ENCODE results near the gene ALPP. TPM values are rescaled to one million over a fixed set of nuclear protein-coding genes. Genes with fewer than 3 reads are reported as not detected.
A peak's percentile ranks its signal among the peaks of the same experiment; 100 is the strongest.
"Not testable (repeated sequence)": the region's sequence is repeated elsewhere in the genome, so short reads cannot be mapped to it uniquely, and the experiment has no call there.

The ALPP gene
- polyA plus RNA-seq, 3 donors from 2014 or later: not detected

DNA sequence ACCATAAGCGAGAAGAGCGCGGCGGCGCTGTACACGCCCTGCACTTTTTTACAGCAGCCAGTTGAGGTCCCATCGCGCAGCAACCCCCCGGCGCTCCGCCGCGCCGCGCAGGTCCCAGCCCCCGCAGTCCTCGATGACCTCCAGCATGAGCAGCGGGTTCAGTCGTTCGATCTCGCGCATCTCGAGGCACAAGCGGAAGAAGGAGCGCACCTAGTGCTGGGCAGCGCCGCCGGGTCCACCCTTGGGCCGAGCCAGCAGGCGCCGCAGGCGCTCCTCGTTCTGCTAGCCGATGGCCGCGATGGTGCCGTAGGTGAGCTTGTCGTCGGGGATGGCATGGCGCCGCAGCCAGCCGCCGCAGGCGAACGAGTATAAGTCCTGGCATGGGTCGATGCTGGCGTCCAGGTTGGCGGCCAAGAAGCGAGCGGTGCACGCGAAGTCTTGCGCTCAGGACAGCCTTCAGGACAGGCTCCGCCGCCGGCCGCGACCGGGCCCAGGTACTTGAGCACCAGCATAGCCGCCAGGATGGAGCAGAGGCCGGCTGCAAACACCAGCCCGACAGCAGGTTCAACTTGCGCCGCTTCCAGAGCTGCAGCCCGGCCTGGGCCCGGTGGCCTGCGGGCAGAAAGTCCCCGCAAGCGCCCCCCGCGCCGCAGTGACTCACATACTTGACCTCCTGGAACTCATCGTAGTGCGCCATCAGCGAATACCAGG, 8.3 kb downstream of the ALPP start:
- Mint-ChIP-seq H3K4me3 (no peak overlapping the region), H3K27me3 (ENCODE audit: low read depth in 3 of 3) (peaks cover 1 to 9% (median 7%) of the 10 kb centered on the region in 3 donors), H3K9me3 (no peaks in the 10 kb centered on the region), H3K4me1 (no peaks in the 10 kb centered on the region), H3K27ac (no peak overlapping the region), H3K36me3 (peaks cover 0 to 3% (median 0%) of the 10 kb centered on the region in 3 donors)
- no peak for DNase-seq

- Mint-ChIP-seq H3K9me3 (no peaks in the 10 kb centered on the region), H3K27ac (no peak overlapping the region), H3K4me3 (no peak overlapping the region), H3K27me3 (ENCODE audit: low read depth in 3 of 3) (peaks cover 1 to 9% (median 7%) of the 10 kb centered on the region in 3 donors), H3K4me1 (no peaks in the 10 kb centered on the region), H3K36me3 (peaks cover 0 to 3% (median 0%) of the 10 kb centered on the region in 3 donors)
- no peak for DNase-seq
Observed at GRCh38 chr2:232387451-232388171, 9.1 kb downstream of the ALPP start.

GRCh38 chr2:232388324-232388891, 9.9 kb downstream of the ALPP start:
- Mint-ChIP-seq H3K27ac (no peak overlapping the region), H3K4me3 (no peak overlapping the region), H3K36me3 (peaks cover 0 to 3% (median 0%) of the 10 kb centered on the region in 3 donors), H3K27me3 (ENCODE audit: low read depth in 3 of 3) (peaks cover 1 to 9% (median 4%) of the 10 kb centered on the region in 3 donors), H3K9me3 (no peaks in the 10 kb centered on the region), H3K4me1 (no peaks in the 10 kb centered on the region)
- DNase-seq: no peak

DNA sequence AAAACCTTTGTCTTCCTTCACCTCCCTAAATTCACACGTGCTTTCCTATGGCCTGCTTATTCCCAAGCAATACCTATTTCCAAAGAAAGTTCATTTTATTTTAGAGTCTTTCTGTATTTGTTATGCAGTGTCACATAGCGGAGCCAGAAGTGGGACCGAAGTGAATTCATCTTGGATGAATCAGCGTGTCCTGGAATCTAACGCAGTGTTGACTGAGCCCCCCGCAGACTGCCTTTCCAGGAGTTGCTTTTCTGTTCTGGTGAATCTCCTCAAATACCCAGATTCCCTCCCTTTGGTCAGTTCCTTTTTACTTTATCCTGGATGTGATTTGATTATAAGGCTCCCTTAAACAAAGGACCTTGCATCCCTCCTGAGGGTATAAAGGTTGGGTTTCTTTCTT, 10.8 kb downstream of the ALPP start:
- Mint-ChIP-seq H3K9me3 (no peaks in the 10 kb centered on the region), H3K27me3 (ENCODE audit: low read depth in 3 of 3) (peaks cover 1 to 8% (median 4%) of the 10 kb centered on the region in 3 donors), H3K27ac (no peak overlapping the region), H3K36me3 (peaks cover 0 to 3% (median 0%) of the 10 kb centered on the region in 3 donors), H3K4me1 (no peaks in the 10 kb centered on the region), H3K4me3 (peak overlapping the region in 1 of 5 donors; percentile 27)
- DNase-seq: no peak

GRCh38 chr2:232390661-232391060, 12.1 kb downstream of the ALPP start:
- H3K4me1 Mint-ChIP-seq: no peaks in the 10 kb centered on the region
- no peak overlapping the region for H3K4me3 Mint-ChIP-seq
- H3K27me3 Mint-ChIP-seq (ENCODE audit: low read depth in 3 of 3): peaks cover 1 to 9% (median 4%) of the 10 kb centered on the region in 3 donors
- H3K36me3 Mint-ChIP-seq: peaks cover 0 to 3% (median 0%) of the 10 kb centered on the region in 3 donors
- H3K27ac Mint-ChIP-seq: no peak overlapping the region
- no peaks in the 10 kb centered on the region for H3K9me3 Mint-ChIP-seq
- DNase-seq: no peak

GRCh38 chr2:232393556-232393955, 15.0 kb downstream of the ALPP start:
- Mint-ChIP-seq H3K9me3 (no peaks in the 10 kb centered on the region), H3K36me3 (peaks cover 0 to 3% (median 0%) of the 10 kb centered on the region in 3 donors), H3K27me3 (ENCODE audit: low read depth in 3 of 3) (peaks cover 3 to 9% (median 9%) of the 10 kb centered on the region in 3 donors), H3K4me3 (no peak overlapping the region), H3K27ac (no peak overlapping the region), H3K4me1 (no peaks in the 10 kb centered on the region)
- no peak for DNase-seq

DNA sequence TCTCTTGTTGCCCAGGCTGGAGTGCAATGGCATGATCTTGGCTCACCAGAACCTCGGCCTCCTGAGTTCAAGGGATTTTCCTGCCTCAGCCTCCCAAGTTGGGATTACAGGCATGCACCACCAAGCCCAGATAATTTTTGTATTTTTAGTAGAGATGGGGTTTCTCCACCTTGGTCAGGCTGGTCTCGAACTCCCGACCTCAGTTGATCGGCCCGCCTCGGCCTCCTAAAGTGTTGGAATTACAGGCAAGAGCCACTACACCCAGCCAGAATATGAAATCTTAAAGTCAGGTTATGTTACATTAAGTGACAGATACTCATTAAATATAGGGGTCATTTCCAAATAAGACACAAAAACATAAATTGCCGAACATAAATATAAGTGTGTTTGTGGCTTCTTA, 15.9 kb downstream of the ALPP start:
- not testable (repeated sequence) for H3K4me3 Mint-ChIP-seq, H3K9me3 Mint-ChIP-seq, H3K27ac Mint-ChIP-seq, H3K4me1 Mint-ChIP-seq, DNase-seq, H3K36me3 Mint-ChIP-seq
- peaks cover 3 to 11% (median 9%) of the 10 kb centered on the region in 3 donors for H3K27me3 Mint-ChIP-seq (ENCODE audit: low read depth in 3 of 3)

DNA sequence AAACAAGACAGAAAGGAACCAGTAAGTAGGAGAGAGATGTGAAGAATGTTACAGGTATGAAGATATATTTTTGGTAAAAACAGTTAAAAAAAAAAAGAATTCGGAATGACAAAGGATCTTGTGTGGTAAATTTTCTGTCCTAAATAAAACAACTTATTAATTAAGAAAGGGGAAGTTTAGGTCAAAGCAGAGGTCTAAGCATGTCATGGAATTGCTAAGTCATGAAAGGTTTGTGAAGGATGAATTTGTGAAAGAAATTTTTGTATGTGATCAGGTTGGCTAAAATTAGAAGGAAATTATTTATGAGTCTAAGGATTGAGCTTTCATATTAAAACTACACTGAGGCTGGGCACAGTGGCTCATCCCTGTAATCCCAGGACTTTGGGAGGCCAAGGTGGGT, 17.0 kb downstream of the ALPP start:
- Mint-ChIP-seq H3K27ac (no peak overlapping the region), H3K9me3 (no peaks in the 10 kb centered on the region), H3K4me3 (no peak overlapping the region), H3K4me1 (no peaks in the 10 kb centered on the region), H3K36me3 (no peaks in the 10 kb centered on the region), H3K27me3 (ENCODE audit: low read depth in 3 of 3) (peaks cover 2 to 11% (median 9%) of the 10 kb centered on the region in 3 donors)
- DNase-seq: no peak

GRCh38 chr2:232396683-232397082, 18.1 kb downstream of the ALPP start:
- Mint-ChIP-seq H3K27me3 (ENCODE audit: low read depth in 3 of 3) (peaks cover 2 to 11% (median 5%) of the 10 kb centered on the region in 3 donors), H3K9me3 (no peaks in the 10 kb centered on the region), H3K27ac (no peak overlapping the region), H3K4me3 (no peak overlapping the region), H3K4me1 (no peaks in the 10 kb centered on the region), H3K36me3 (no peaks in the 10 kb centered on the region)
- DNase-seq: no peak

DNA sequence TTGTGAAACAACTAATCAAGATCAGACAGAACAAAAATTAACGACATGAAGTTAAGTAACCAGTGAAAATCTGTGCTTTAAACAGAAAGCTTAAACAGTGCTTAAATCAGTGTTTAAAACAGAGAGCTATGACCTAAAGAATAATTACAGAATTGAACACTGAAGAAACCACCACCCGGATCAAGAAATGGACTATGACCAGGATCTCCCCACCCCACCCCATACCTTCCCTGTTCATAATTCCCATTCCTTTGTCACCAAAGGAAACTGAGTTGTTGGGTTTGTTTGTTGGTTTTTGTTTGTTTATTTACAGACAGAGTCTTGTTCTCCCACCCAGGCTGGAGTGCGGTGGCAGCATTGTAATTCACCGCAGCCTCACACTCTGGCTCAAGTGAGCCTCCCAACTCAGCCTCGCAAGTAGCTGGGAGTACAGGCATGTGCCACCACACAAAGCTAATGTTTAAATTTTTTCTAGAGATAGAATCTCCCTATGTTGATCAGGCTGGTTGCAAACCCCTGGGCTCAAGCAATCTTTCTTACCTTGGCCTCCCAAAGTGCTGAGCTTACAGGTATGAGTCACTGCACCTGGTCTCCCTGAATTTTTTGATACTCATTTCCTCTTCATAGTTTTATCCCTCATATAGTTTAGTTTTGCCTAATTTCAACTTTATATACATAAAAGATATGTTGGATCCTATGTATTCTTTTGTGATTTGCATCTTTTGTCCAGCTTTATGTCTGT, 19.9 kb downstream of the ALPP start:
- Mint-ChIP-seq H3K9me3 (no peaks in the 10 kb centered on the region), H3K36me3 (no peaks in the 10 kb centered on the region), H3K4me1 (no peaks in the 10 kb centered on the region), H3K27me3 (ENCODE audit: low read depth in 3 of 3) (peaks cover 2 to 11% (median 5%) of the 10 kb centered on the region in 3 donors), H3K4me3 (no peak overlapping the region), H3K27ac (no peak overlapping the region)
- DNase-seq: no peak

GRCh38 chr2:232400256-232401015, 21.9 kb downstream of the ALPP start:
- H3K27ac Mint-ChIP-seq: no peak overlapping the region
- no peaks in the 10 kb centered on the region for H3K36me3 Mint-ChIP-seq
- no peaks in the 10 kb centered on the region for H3K9me3 Mint-ChIP-seq
- no peak overlapping the region for H3K4me3 Mint-ChIP-seq
- peaks cover 2 to 13% (median 2%) of the 10 kb centered on the region in 3 donors for H3K27me3 Mint-ChIP-seq (ENCODE audit: low read depth in 3 of 3)
- H3K4me1 Mint-ChIP-seq: no peaks in the 10 kb centered on the region
- no peak for DNase-seq

DNA sequence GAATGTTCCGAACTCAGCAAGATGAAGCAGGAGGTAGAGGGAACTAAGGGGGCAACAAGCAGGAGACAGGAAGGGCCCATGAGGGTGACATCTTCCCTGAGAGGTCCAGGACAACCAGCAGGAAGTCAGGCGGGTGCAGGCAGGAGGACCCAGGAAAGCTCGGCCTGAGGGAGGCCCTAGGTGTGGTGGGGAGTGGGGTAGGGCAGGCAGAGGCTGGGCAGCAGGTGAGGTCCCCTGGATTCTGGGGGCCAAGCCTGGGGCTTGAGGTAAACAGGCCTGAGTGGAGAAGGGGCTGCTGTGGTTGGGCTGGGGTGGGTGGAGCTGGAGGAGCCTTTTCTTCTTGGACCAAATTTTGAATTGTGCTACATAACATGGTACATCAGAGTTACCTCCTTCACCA, 24.0 kb downstream of the ALPP start:
- DNase-seq: no peak
- Mint-ChIP-seq H3K27ac (no peak overlapping the region), H3K4me3 (no peak overlapping the region), H3K27me3 (ENCODE audit: low read depth in 3 of 3) (peaks cover 0 to 7% (median under 1%) of the 10 kb centered on the region in 3 donors), H3K36me3 (no peaks in the 10 kb centered on the region), H3K4me1 (no peaks in the 10 kb centered on the region), H3K9me3 (no peaks in the 10 kb centered on the region)

DNA sequence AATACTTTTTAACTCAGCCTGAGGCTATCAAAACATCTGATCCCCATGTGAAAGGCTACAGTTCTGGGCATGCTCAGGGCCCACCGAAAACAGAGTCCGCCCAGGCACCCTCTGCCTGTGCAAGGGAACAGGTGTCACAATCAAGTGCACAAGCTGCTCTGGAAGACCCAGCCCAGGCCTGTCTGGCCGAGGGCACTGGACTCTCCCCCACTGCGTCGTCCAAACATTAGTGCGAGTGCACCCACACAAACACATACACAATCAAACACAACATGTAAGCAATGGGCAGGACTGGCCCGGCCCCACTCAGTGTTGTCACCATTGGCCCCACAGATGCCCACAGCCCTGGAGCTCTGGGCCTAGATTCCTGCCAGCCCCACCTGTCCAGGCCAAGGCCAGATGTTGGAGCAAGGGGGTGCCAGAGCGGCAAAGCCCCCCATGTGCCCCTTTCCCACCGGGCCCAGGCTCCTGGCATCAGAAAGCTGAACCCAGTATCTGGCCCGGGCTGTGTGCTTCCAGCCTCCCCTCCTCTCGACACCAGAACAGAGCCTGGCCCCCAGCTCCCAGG, 27.5 kb downstream of the ALPP start:
- no peak overlapping the region for H3K27ac Mint-ChIP-seq

More for the DNA sequence above, 27.5 kb downstream of the ALPP start:
- Mint-ChIP-seq H3K9me3 (no peaks in the 10 kb centered on the region), H3K4me1 (no peaks in the 10 kb centered on the region), H3K36me3 (no peaks in the 10 kb centered on the region), H3K27me3 (ENCODE audit: low read depth in 3 of 3) (peaks cover 0 to 2% (median 0%) of the 10 kb centered on the region in 3 donors), H3K4me3 (no peak overlapping the region)
- DNase-seq: no peak
